SK-N-SH treated with all-trans-retinoic acid at 6 μM for 48 hours (cell line): ENCODE results near the gene CYP4F2.
"Not testable (repeated sequence)": the region's sequence is repeated elsewhere in the genome, so short reads cannot be mapped to it uniquely, and the experiment has no call there.

Experiments
- ARNTL ChIP-seq: fragments of 450-650 bp; formaldehyde crosslinking; IDR thresholded peaks from 2 replicates; pipeline ENCODE4 v1.5.0; 2020; ENCODE audit warnings: low read depth, mild to moderate bottlenecking, moderate library complexity, borderline replicate concordance
- BACH2 ChIP-seq: fragments of 250-450 bp; sonication (Bioruptor Pico); IDR thresholded peaks from 2 replicates; pipeline ENCODE4 v1.9.0; 2021; ENCODE audit warnings: mild to moderate bottlenecking, borderline replicate concordance
- CREB5 ChIP-seq: fragments of 250-450 bp; sonication (Bioruptor Pico); IDR thresholded peaks from 2 replicates; pipeline ENCODE4 v1.5.1; 2020; ENCODE audit warnings: low read depth, mild to moderate bottlenecking, moderate library complexity
- CSRNP3 ChIP-seq: fragments of 250-450 bp; sonication (Bioruptor Pico); IDR thresholded peaks from 2 replicates; pipeline ENCODE4 v1.5.1; 2021; ENCODE audit warnings: mild to moderate bottlenecking, moderate library complexity
- ESRRG ChIP-seq: fragments of 250-450 bp; sonication (Bioruptor Pico); IDR thresholded peaks from 2 replicates; pipeline ENCODE4 v1.6.1; 2021; ENCODE audit warnings: mild to moderate bottlenecking
- OSR1 ChIP-seq: fragments of 250-450 bp; sonication (Bioruptor Pico); IDR thresholded peaks from 2 replicates; pipeline ENCODE4 v1.8.0; 2022; ENCODE audit warnings: moderate library complexity, mild to moderate bottlenecking, inconsistent platforms
- PATZ1 ChIP-seq: fragments of 250-450 bp; sonication (Bioruptor Pico); IDR thresholded peaks from 2 replicates; pipeline ENCODE4 v1.8.0; 2020; ENCODE audit warnings: mild to moderate bottlenecking, moderate library complexity, borderline replicate concordance
- RARB ChIP-seq: fragments of 250-450 bp; sonication (Bioruptor Pico); IDR thresholded peaks from 2 replicates; pipeline ENCODE4 v1.8.0; 2021; ENCODE audit warnings: mild to moderate bottlenecking, moderate library complexity
- TOX ChIP-seq: fragments of 250-450 bp; sonication (Bioruptor Pico); IDR thresholded peaks from 2 replicates; pipeline ENCODE4 v1.8.0; 2021; ENCODE audit warnings: mild to moderate bottlenecking, moderate library complexity, borderline replicate concordance
- TSHZ2 ChIP-seq: fragments of 250-450 bp; sonication (Bioruptor Pico); IDR thresholded peaks from 2 replicates; pipeline ENCODE4 v1.5.0; 2020; ENCODE audit warnings: mild to moderate bottlenecking, moderate library complexity
- ZC3H10 ChIP-seq: fragments of 250-450 bp; sonication (Bioruptor Pico); IDR thresholded peaks from 2 replicates; pipeline ENCODE4 v1.5.1; 2021; ENCODE audit warnings: mild to moderate bottlenecking, moderate library complexity
- ZNF565 ChIP-seq: fragments of 450-650 bp; formaldehyde crosslinking; conservative IDR thresholded peaks from 2 replicates; pipeline ENCODE4 v1.5.0; 2020; ENCODE audit warnings: low read depth, mild to moderate bottlenecking, moderate library complexity
- ZNF70 ChIP-seq: fragments of 450-650 bp; formaldehyde crosslinking; IDR thresholded peaks from 2 replicates; pipeline ENCODE4 v1.5.0; 2020; ENCODE audit warnings: mild to moderate bottlenecking, moderate library complexity
- ZNF8 ChIP-seq: fragments of 450-650 bp; formaldehyde crosslinking; IDR thresholded peaks from 2 replicates; pipeline ENCODE4 v1.5.0; 2020; ENCODE audit warnings: mild to moderate bottlenecking, moderate library complexity

GRCh38 chr19:15873771-15874170 is 24.1 kb downstream of the CYP4F2 start:
- not testable (repeated sequence) for TF ChIP-seq TSHZ2 (CRISPR knock-in tag); ESRRG; ZNF565; BACH2 (CRISPR knock-in tag); ARNTL (CRISPR knock-in tag); ZNF8 (CRISPR knock-in tag); PATZ1 (CRISPR knock-in tag); RARB (CRISPR knock-in tag); TOX; ZC3H10; OSR1 (CRISPR knock-in tag); ZNF70 (CRISPR knock-in tag); CSRNP3 (CRISPR knock-in tag); CREB5 (CRISPR knock-in tag)
